K562 (cell line): ENCODE data around the gene ARID3A. TPM values are rescaled to one million over a fixed set of nuclear protein-coding genes. Genes with fewer than 3 reads are reported as not detected.

Source experiments
- ARID4B ChIP-seq: sonication (generic); formaldehyde crosslinking; IDR thresholded peaks from 2 replicates; pipeline ENCODE4 v1.8.0; 2022; ENCODE audit warnings: mild to moderate bottlenecking, missing genetic modification reagents
- ETS1 ChIP-seq: conservative IDR thresholded peaks from 2 replicates; pipeline ENCODE4 v1.6.1; 2011; ENCODE audit warnings: low read depth, mild to moderate bottlenecking, low read length; ENCODE audit not compliant: control insufficient read depth
- GTF2F1 ChIP-seq: IDR thresholded peaks from 2 replicates; pipeline ENCODE4 v1.6.1; 2011; ENCODE audit warnings: low read depth, low read length, improper control_type of control experiment
- GTF3C2 ChIP-seq: IDR thresholded peaks from 3 replicates; pipeline ENCODE4 v1.6.1; 2011; ENCODE audit warnings: borderline replicate concordance, mild to moderate bottlenecking, moderate library complexity; ENCODE audit not compliant: insufficient read length; ENCODE audit errors: extremely low read depth
- HNRNPUL1 ChIP-seq: fragments of 200-400 bp; formaldehyde crosslinking; IDR thresholded peaks from 2 replicates; pipeline ENCODE4 v1.6.1; 2017; ENCODE audit warnings: low read length
- RBM39 ChIP-seq: fragments of 200-400 bp; formaldehyde crosslinking; optimal IDR thresholded peaks from 2 replicates; pipeline ENCODE3; 2018; ENCODE audit warnings: low read depth, low read length
- ZNF121 ChIP-seq: sonication (generic); formaldehyde crosslinking; conservative IDR thresholded peaks from 2 replicates; pipeline ENCODE4 v1.8.0; 2022; ENCODE audit warnings: missing genetic modification reagents
- polyA plus RNA-seq, 8 experiments: library from polyadenylated mRNA; depleted of rRNA in 4 of 8; stranded (reverse) in 5 of 8; unstranded in 3 of 8; fragments of >200 nt; fragmentation: Nextera tagmentation in 2 of 8; fragmentation: Illumina TruSeq in 1 of 8; extraction: Ambion mirVana in 2 of 8; extraction: Trizol in 1 of 8; gene quantifications; 2 replicates each; pipeline versions ENCODE4 v1.2.1 to v1.2.3, GENCODE V29; 2011 to 2014; ENCODE audit warnings: inconsistent platforms in 1 of 8, missing spikeins in 1 of 8
- total RNA-seq, 7 experiments: library from RNA; depleted of rRNA in 6 of 7; stranded (reverse); fragments of >200 nt in 6 of 7; fragmentation: Illumina TruSeq in 2 of 7; extraction: Trizol in 2 of 7; gene quantifications; 2 replicates each; pipeline versions ENCODE4 v1.2.1 to v1.2.3, GENCODE V29; 2011 to 2021; ENCODE audit warnings: low replicate concordance in 1 of 7

The ARID3A gene
- total and polyA plus RNA-seq, 9 of the 15 experiments (the other 6 are each of a cell fraction or from before 2014, with no cell fraction given), result 1.4 to 118 (median 31.2) TPM

- no peak for TF ChIP-seq GTF3C2
- TF ChIP-seq RBM39, result no peak
- peak; percentile 81 for TF ChIP-seq ETS1
- TF ChIP-seq ZNF121 (CRISPR knock-in tag), result no peak
- TF ChIP-seq ARID4B (CRISPR knock-in tag), result peak; percentile 100
- TF ChIP-seq GTF2F1, result no peak
- TF ChIP-seq HNRNPUL1, result no peak
Measured at GRCh38 chr19:984165-984967, 58.5 kb downstream of the ARID3A start, which contains the start of gene WDR18 (continued).
